Right ventricle myocardium superior (tissue), 1 donor: ENCODE data around the gene RBM12. TPM values are rescaled to one million over a fixed set of nuclear protein-coding genes. Genes with fewer than 3 reads are reported as not detected.
"Not testable (repeated sequence)": the region's sequence is repeated elsewhere in the genome, so short reads cannot be mapped to it uniquely, and the experiment has no call there.

Experiments
- ATAC-seq: fragments of 200-7000 bp; cut with Tn5 transposase; one replicate; pipeline ENCODE4 v1.9.1; 2020; ENCODE audit warnings: mild to moderate bottlenecking; ENCODE audit not compliant: poor library complexity
- DNase-seq: peaks from one replicate; pipeline ENCODE4 v3.0.0-alpha.2; 2020
- intact Hi-C: fragments of 100-400 bp; cut with DNase I; formaldehyde crosslinking; loops from one replicate; pipeline ENCODE4 v1.11.2; 2022
- total RNA-seq: library from RNA; stranded (reverse); fragmentation: NEBNext Ultra II Directional; extraction: Animal tissue kit (Norgen Biotek cat#: 25700); gene quantifications from one replicate; pipeline ENCODE4 v1.2.1, GENCODE V29; 2021
- donor health status: DM: no; HTN: yes; CAD: no; lungs with severe emphysema.

Gene RBM12
- total RNA-seq, 1 donor from 2014 or later = 45.3 TPM

GRCh38 chr20:35699127-35699956, 34.6 kb upstream of the RBM12 start, which contains the start of the genes NFS1 and ROMO1:
Gene NFS1, minus strand, starts transcription at chr20:35699352. Its CDS starts 64 bp downstream, at chr20:35699288.
Gene ROMO1, plus strand, starts transcription at chr20:35699405. Its CDS starts 228 bp downstream, at chr20:35699633.
- ATAC-seq (peak; percentile 95), DNase-seq (peak; percentile 93)
- intact Hi-C loops = no loop called here

- intact Hi-C loops = no loop called here
Observed at GRCh38 chr20:35698298-35699126, 33.8 kb upstream of the RBM12 start.

GRCh38 chr20:35697696-35698297, 33.1 kb upstream of the RBM12 start:
- DNase-seq = no peak
- no peak for ATAC-seq
- intact Hi-C loops = no loop called here

More at GRCh38 chr20:35698298-35699126, 33.8 kb upstream of the RBM12 start:
- DNase-seq = no peak
- ATAC-seq = peak; percentile 57

GRCh38 chr20:35695978-35696377, 31.3 kb upstream of the RBM12 start:
- ATAC-seq (no peak), DNase-seq (no peak)
- intact Hi-C loops = no loop called here

GRCh38 chr20:35695245-35695749, 30.6 kb upstream of the RBM12 start:
- intact Hi-C loops = no loop called here
- DNase-seq (no peak), ATAC-seq (no peak)

- intact Hi-C loops = no loop called here
- DNase-seq (no peak), ATAC-seq (no peak)
Observed at GRCh38 chr20:35690265-35690664, 25.6 kb upstream of the RBM12 start.

- intact Hi-C loops, DNase-seq, ATAC-seq: not testable (repeated sequence)
Observed at GRCh38 chr20:35686872-35687271, 22.2 kb upstream of the RBM12 start.

GRCh38 chr20:35685368-35685767, 20.7 kb upstream of the RBM12 start:
- DNase-seq, ATAC-seq, intact Hi-C loops: not testable (repeated sequence)

GRCh38 chr20:35681960-35682359, 17.3 kb upstream of the RBM12 start:
- ATAC-seq = no peak
- intact Hi-C loops = no loop called here
- no peak for DNase-seq

GRCh38 chr20:35680452-35681183, 15.9 kb upstream of the RBM12 start:
- ATAC-seq (no peak), DNase-seq (no peak)
- intact Hi-C loops = no loop called here

- no peak for ATAC-seq
- no peak for DNase-seq
- intact Hi-C loops = no loop called here
Observed at GRCh38 chr20:35674921-35675320, 10.2 kb upstream of the RBM12 start.

- intact Hi-C loops = no loop called here
- DNase-seq (no peak), ATAC-seq (no peak)
Observed at GRCh38 chr20:35673884-35674283, 9.2 kb upstream of the RBM12 start.

- intact Hi-C loops = no loop called here
- DNase-seq (no peak), ATAC-seq (no peak)
Observed at GRCh38 chr20:35669681-35670080, 5.0 kb upstream of the RBM12 start.

GRCh38 chr20:35669221-35669620, 4.5 kb upstream of the RBM12 start:
- DNase-seq (no peak), ATAC-seq (no peak)
- intact Hi-C loops = no loop called here

- intact Hi-C loops = no loop called here
- ATAC-seq = no peak
- no peak for DNase-seq
Observed at GRCh38 chr20:35665949-35666288, 1.2 kb upstream of the RBM12 start.

- intact Hi-C loops = loop anchor here (5.0 kb wide), 1 partner anchor 46 kb away; the partner anchor contains the start of gene SPAG4
- DNase-seq = no peak
- ATAC-seq = peak; percentile 9
Observed at GRCh38 chr20:35663516-35664465, 909 bp downstream of the RBM12 start.

GRCh38 chr20:35662551-35662950, 2.1 kb downstream of the RBM12 start:
- intact Hi-C loops = loop anchor here (5.0 kb wide), 1 partner anchor 45 kb away; the partner anchor contains the start of gene SPAG4
- ATAC-seq = no peak
- DNase-seq = no peak
